ENCODE measurements around the gene HOXC5.

The HOXC5 gene

GRCh38 chr12:54032627-54033100 is at the start of gene HOXC5:
Gene HOXC5 (plus strand): TSS chr12:54033050. CDS start chr12:54033123, 73 bp downstream.
- DNase-seq, result no peak

- DNase-seq, result no peak
These were observed 49.3 kb upstream of the HOXC5 start for GRCh38 chr12:53983568-53983949.

- DNase-seq, result no peak
These were observed 48.8 kb upstream of the HOXC5 start for GRCh38 chr12:53983950-53984572.

- DNase-seq, result no peak
These were observed 47.8 kb upstream of the HOXC5 start, which contains the start of gene HOXC10 for GRCh38 chr12:53984901-53985691. Gene HOXC10 (plus strand): TSS chr12:53985146. CDS start chr12:53985260, 114 bp downstream.

GRCh38 chr12:53985692-53985993 is 47.2 kb upstream of the HOXC5 start:
- DNase-seq, result no peak

- DNase-seq, result no peak
These were observed 46.7 kb upstream of the HOXC5 start for GRCh38 chr12:53985994-53986685.

- DNase-seq, result no peak
These were observed 46.0 kb upstream of the HOXC5 start for GRCh38 chr12:53986686-53987483.

- no peak for DNase-seq
These were observed 45.0 kb upstream of the HOXC5 start for GRCh38 chr12:53987787-53988230.

- no peak for DNase-seq
These were observed 44.2 kb upstream of the HOXC5 start for GRCh38 chr12:53988541-53989226.

GRCh38 chr12:53989227-53990113 is 43.4 kb upstream of the HOXC5 start:
- no peak for DNase-seq

GRCh38 chr12:53990311-53991076 is 42.4 kb upstream of the HOXC5 start:
- DNase-seq, result no peak

GRCh38 chr12:53991077-53991460 is 41.8 kb upstream of the HOXC5 start:
- no peak for DNase-seq

- DNase-seq, result no peak
These were observed 40.4 kb upstream of the HOXC5 start for GRCh38 chr12:53992377-53992889.

GRCh38 chr12:53993162-53994008 is 39.5 kb upstream of the HOXC5 start:
- no peak for DNase-seq

- DNase-seq, result no peak
These were observed 38.9 kb upstream of the HOXC5 start for GRCh38 chr12:53994009-53994263.

- no peak for DNase-seq
These were observed 38.4 kb upstream of the HOXC5 start for GRCh38 chr12:53994264-53995001.

- DNase-seq, result no peak
These were observed 37.9 kb upstream of the HOXC5 start for GRCh38 chr12:53995002-53995377.

- no peak for DNase-seq
These were observed 37.2 kb upstream of the HOXC5 start for GRCh38 chr12:53995378-53996239.

All from NCI-H526 treated with DMSO at 0.1 percent for 48 hours (cell line).